Upper lobe of left lung (tissue), 6 donors: Measurements from ENCODE around the gene PLEKHM1. TPM values are rescaled to one million over a fixed set of nuclear protein-coding genes. Genes with fewer than 3 reads are reported as not detected.

ENCODE experiments used
- ATAC-seq, 2 donors: fragments of 200-7000 bp; cut with Tn5 transposase; one replicate each; pipeline ENCODE4 v1.9.1; 2022; ENCODE audit warnings: mild to moderate bottlenecking in 2 of 2, moderate library complexity in 2 of 2; ENCODE audit not compliant: low FRiP score in 2 of 2
- DNase-seq, 2 donors: peaks; one replicate each; pipeline ENCODE4 v3.0.0-alpha.2; 2019 to 2020
- H3K27ac ChIP-seq, 4 donors: fragments of 200-600 bp; sonication (generic); one replicate each; pipeline ENCODE4 v1.5.1; 2016 to 2019
- H3K27me3 ChIP-seq, 4 donors: fragments of 200-600 bp; sonication (generic); one replicate each; pipeline ENCODE4 v1.5.1; 2017 to 2019
- H3K36me3 ChIP-seq, 4 donors: fragments of 200-600 bp; sonication (generic); one replicate each; pipeline ENCODE4 v1.5.1; 2016 to 2019
- H3K4me1 ChIP-seq, 4 donors: fragments of 200-600 bp; sonication (generic); one replicate each; pipeline ENCODE4 v1.5.1; 2018 to 2019
- H3K4me3 ChIP-seq, 4 donors: fragments of 200-600 bp; sonication (generic); one replicate each; pipeline ENCODE4 v1.5.1; 2017 to 2019; ENCODE audit warnings: mild to moderate bottlenecking in 2 of 4, moderate library complexity in 1 of 4
- H3K9me3 ChIP-seq, 4 donors: fragments of 200-600 bp; sonication (generic); one replicate each; pipeline ENCODE4 v1.5.1; 2018 to 2019
- CTCF ChIP-seq, 6 experiments: fragments of 450-650 bp in 4 of 6; fragments of 200-600 bp in 2 of 6; sonication (generic) in 2 of 6; IDR thresholded peaks; one replicate each; pipeline ENCODE4 v1.5.1; 2016 to 2019; ENCODE audit warnings: antibody characterized with exemption in 6 of 6
- EP300 ChIP-seq, 4 donors: sonication (generic); formaldehyde crosslinking; IDR thresholded peaks; one replicate each; pipeline ENCODE4 v1.5.1; 2017; ENCODE audit warnings: antibody characterized with exemption in 4 of 4, control low read depth in 2 of 4
- POLR2A ChIP-seq, 4 donors: fragments of 450-650 bp; IDR thresholded peaks; one replicate each; pipeline ENCODE4 v1.5.1; 2016 to 2017; ENCODE audit warnings: antibody characterized with exemption in 4 of 4, mild to moderate bottlenecking in 2 of 4
- POLR2AphosphoS5 ChIP-seq, 2 donors: sonication (generic); formaldehyde crosslinking; IDR thresholded peaks; one replicate each; pipeline ENCODE4 v1.5.1; 2017; ENCODE audit warnings: antibody characterized with exemption in 2 of 2
- WGBS, 2 donors: methylation state at CpG; one replicate each; pipeline ENCODE4 v1.1.5; 2017 to 2018; 5-methylcytosine and 5-hydroxymethylcytosine counted together
- total RNA-seq, 6 donors: library from RNA; depleted of rRNA in 4 of 6; stranded (reverse); fragments of >200 nt in 4 of 6; gene quantifications; one replicate each; pipeline versions ENCODE4 v1.1.0 to v1.2.1, GENCODE V29; 2016 to 2021
- donor health status: DM: no; HTN: no; CAD: no; lungs with moderate emphysema.
- donor health status: DM: no; HTN: yes; CAD: no; lungs with severe emphysema.

The PLEKHM1 gene
- total RNA-seq, 6 donors from 2014 or later, result 52.1 to 229 (median 72.0) TPM

- H3K27me3 ChIP-seq, result no peaks in the 10 kb centered on the region
- DNase-seq, result no peak
- H3K27ac ChIP-seq, result peak overlapping the region in 2 of 4 donors; percentile 62 to 75
- H3K4me3 ChIP-seq, result no peak overlapping the region
- H3K36me3 ChIP-seq, result peaks cover 0 to 8% (median 1%) of the 10 kb centered on the region in 4 donors
- H3K9me3 ChIP-seq, result no peaks in the 10 kb centered on the region
- H3K4me1 ChIP-seq, result peaks cover 41 to 76% (median 64%) of the 10 kb centered on the region in 4 donors
- no peak for ATAC-seq
- TF ChIP-seq CTCF (IDR thresholded peaks at IDR 0.05), result no peak
- TF ChIP-seq EP300 (IDR thresholded peaks at IDR 0.05), result no peak
- TF ChIP-seq POLR2A (IDR thresholded peaks at IDR 0.05), result no peak
- no peak for TF ChIP-seq POLR2AphosphoS5 (IDR thresholded peaks at IDR 0.05)
- WGBS, 2 donors, result 76 to 83% methylated on average over 10 to 11 of the region's 11 CpGs
Observed at GRCh38 chr17:45427181-45427835, 63.2 kb downstream of the PLEKHM1 start.

- Histone ChIP-seq H3K27ac (peak overlapping the region in 1 of 4 donors; percentile 62), H3K36me3 (peaks cover 0 to 8% (median 1%) of the 10 kb centered on the region in 4 donors), H3K4me1 (peaks cover 38 to 68% (median 58%) of the 10 kb centered on the region in 4 donors), H3K9me3 (no peaks in the 10 kb centered on the region), H3K4me3 (no peak overlapping the region), H3K27me3 (no peaks in the 10 kb centered on the region)
- WGBS, 2 donors, result 76 to 83% methylated on average over 7 of the region's 7 CpGs
- DNase-seq, result no peak
- ATAC-seq, result no peak
- TF ChIP-seq POLR2AphosphoS5 (IDR thresholded peaks at IDR 0.05) (no peak), CTCF (IDR thresholded peaks at IDR 0.05) (no peak), EP300 (IDR thresholded peaks at IDR 0.05) (no peak), POLR2A (IDR thresholded peaks at IDR 0.05) (no peak)
Observed at GRCh38 chr17:45426561-45426960, 64.0 kb downstream of the PLEKHM1 start.

GRCh38 chr17:45425984-45426413 lies 64.5 kb downstream of the PLEKHM1 start:
- Histone ChIP-seq H3K9me3 (no peaks in the 10 kb centered on the region), H3K36me3 (peaks cover 0 to 8% (median 1%) of the 10 kb centered on the region in 4 donors), H3K4me3 (no peak overlapping the region), H3K27ac (peak overlapping the region; percentile 62 to 81 (median 78)), H3K27me3 (no peaks in the 10 kb centered on the region), H3K4me1 (peaks cover 34 to 63% (median 53%) of the 10 kb centered on the region in 4 donors)
- DNase-seq (no peak), ATAC-seq (no peak)
- TF ChIP-seq POLR2AphosphoS5 (IDR thresholded peaks at IDR 0.05), result no peak
- TF ChIP-seq CTCF (IDR thresholded peaks at IDR 0.05), result peak in 1 of 6 experiments; percentile 9
- no peak for TF ChIP-seq EP300 (IDR thresholded peaks at IDR 0.05)
- no peak for TF ChIP-seq POLR2A (IDR thresholded peaks at IDR 0.05)
- 44 to 60% methylated on average over 2 to 6 of the region's 6 CpGs for WGBS, 2 donors

- TF ChIP-seq POLR2A (IDR thresholded peaks at IDR 0.05), result peak in 3 of 4 donors; percentile 39 to 68 (median 65)
- peak in 4 of 6 experiments; percentile 6 to 42 (median 32) for TF ChIP-seq CTCF (IDR thresholded peaks at IDR 0.05)
- no peak for TF ChIP-seq EP300 (IDR thresholded peaks at IDR 0.05)
- TF ChIP-seq POLR2AphosphoS5 (IDR thresholded peaks at IDR 0.05), result peak in 1 of 2 donors; percentile 54
- DNase-seq (peak; percentile 89 to 90), ATAC-seq (peak; percentile 37 to 89)
- WGBS, 2 donors, result 24 to 39% methylated on average over 10 to 17 of the region's 18 CpGs
- Histone ChIP-seq H3K4me3 (peak overlapping the region in 3 of 4 donors; percentile 24 to 46 (median 40)), H3K27ac (peak overlapping the region; percentile 62 to 81 (median 78)), H3K36me3 (peaks cover 0 to 8% (median 1%) of the 10 kb centered on the region in 4 donors), H3K27me3 (no peaks in the 10 kb centered on the region), H3K9me3 (no peaks in the 10 kb centered on the region), H3K4me1 (peaks cover 27 to 56% (median 46%) of the 10 kb centered on the region in 4 donors)
Observed at GRCh38 chr17:45425125-45425983, 65.2 kb downstream of the PLEKHM1 start.
